ENCODE data around the gene SLC22A3. TPM values are rescaled to one million over a fixed set of nuclear protein-coding genes. Genes with fewer than 3 reads are reported as not detected.

SLC22A3 gene
- total RNA-seq, 1 experiment from 2014 or later = 4.1 TPM

DNA sequence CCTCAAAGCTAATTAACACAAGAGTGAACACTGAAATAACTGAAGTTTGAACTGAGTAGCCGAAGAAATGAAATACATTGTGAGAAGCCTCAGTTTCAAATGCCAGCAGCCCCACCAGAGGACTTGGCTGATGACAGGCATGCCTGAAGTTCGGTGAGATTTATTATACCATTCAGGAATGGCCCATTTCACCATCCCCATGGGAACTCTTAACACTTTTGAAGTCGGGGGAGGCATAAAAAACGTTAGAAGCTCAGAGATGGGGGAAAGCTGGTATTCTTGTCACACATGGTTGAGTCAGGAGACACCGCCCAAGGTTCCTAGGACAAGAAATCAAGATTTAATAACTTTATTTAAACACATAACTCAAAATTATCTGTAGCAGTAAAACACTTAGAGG, 17.6 kb upstream of the SLC22A3 start:
- DNase-seq (ENCODE audit: low spot score) (no peak), ATAC-seq (no peak)
- Mint-ChIP-seq H3K4me3 (no peak overlapping the region), H3K27ac (no peak overlapping the region), H3K9me3 (peaks cover 15% of the 10 kb centered on the region; the same call in 1 of the 2 replicates), H3K4me1 (no peaks in the 10 kb centered on the region; the same call in 1 of the 2 replicates), H3K27me3 (ENCODE audit: low read depth) (peaks cover 6% of the 10 kb centered on the region; the same call in 1 of the 2 replicates), H3K36me3 (0 out of 2 replicates have a peak, but pooled peaks cover 3% of the 10 kb centered on the region)
- TF ChIP-seq, protein P1, sequence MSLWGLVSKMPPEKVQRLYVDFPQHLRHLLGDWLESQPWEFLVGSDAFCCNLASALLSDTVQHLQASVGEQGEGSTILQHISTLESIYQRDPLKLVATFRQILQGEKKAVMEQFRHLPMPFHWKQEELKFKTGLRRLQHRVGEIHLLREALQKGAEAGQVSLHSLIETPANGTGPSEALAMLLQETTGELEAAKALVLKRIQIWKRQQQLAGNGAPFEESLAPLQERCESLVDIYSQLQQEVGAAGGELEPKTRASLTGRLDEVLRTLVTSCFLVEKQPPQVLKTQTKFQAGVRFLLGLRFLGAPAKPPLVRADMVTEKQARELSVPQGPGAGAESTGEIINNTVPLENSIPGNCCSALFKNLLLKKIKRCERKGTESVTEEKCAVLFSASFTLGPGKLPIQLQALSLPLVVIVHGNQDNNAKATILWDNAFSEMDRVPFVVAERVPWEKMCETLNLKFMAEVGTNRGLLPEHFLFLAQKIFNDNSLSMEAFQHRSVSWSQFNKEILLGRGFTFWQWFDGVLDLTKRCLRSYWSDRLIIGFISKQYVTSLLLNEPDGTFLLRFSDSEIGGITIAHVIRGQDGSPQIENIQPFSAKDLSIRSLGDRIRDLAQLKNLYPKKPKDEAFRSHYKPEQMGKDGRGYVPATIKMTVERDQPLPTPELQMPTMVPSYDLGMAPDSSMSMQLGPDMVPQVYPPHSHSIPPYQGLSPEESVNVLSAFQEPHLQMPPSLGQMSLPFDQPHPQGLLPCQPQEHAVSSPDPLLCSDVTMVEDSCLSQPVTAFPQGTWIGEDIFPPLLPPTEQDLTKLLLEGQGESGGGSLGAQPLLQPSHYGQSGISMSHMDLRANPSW (CRISPR knock-in tag; conservative IDR thresholded peaks at IDR 0.05; ENCODE audit: low read depth) = no peak
- TF ChIP-seq, protein P2, sequence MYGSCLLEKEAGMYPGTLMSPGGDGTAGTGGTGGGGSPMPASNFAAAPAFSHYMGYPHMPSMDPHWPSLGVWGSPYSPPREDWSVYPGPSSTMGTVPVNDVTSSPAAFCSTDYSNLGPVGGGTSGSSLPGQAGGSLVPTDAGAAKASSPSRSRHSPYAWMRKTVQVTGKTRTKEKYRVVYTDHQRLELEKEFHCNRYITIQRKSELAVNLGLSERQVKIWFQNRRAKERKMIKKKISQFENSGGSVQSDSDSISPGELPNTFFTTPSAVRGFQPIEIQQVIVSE (CRISPR knock-in tag; IDR thresholded peaks at IDR 0.05; ENCODE audit: borderline replicate concordance) = no peak
- TF ChIP-seq ATF1 (CRISPR knock-in tag; IDR thresholded peaks at IDR 0.05) = no peak
- TF ChIP-seq CREM (CRISPR knock-in tag; IDR thresholded peaks at IDR 0.05) = no peak
- TF ChIP-seq GTF2I (CRISPR knock-in tag; conservative IDR thresholded peaks at IDR 0.05) = no peak
- POLR2A ChIA-PET = no interaction called here
- CTCF ChIA-PET = no interaction called here

DNA sequence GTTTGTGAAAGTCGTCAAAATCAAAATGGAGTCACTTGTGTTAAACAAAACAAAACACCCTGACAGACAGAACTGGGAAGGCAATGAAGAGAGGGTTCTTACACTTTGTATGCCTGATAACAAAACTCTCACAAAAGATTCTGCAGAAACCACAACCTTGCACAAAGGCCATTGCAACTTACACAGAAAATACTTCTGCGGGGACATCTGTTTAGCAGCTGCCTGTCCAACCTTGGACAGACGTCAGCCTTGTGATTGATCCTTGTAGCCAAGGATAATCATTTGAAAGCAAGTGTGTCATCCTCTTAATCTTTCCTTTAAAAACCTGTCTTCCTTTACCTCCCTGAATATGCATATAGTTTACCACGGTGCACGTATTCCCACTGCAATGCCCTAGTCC, 17.0 kb upstream of the SLC22A3 start:
- Mint-ChIP-seq H3K4me1 (no peaks in the 10 kb centered on the region; the same call in 1 of the 2 replicates), H3K9me3 (peaks cover 15% of the 10 kb centered on the region; the same call in 1 of the 2 replicates), H3K27me3 (ENCODE audit: low read depth) (peaks cover 6% of the 10 kb centered on the region; the same call in 1 of the 2 replicates), H3K36me3 (0 out of 2 replicates have a peak, but pooled peaks cover 3% of the 10 kb centered on the region), H3K4me3 (no peak overlapping the region), H3K27ac (no peak overlapping the region)
- TF ChIP-seq MYBL2 (CRISPR knock-in tag; IDR thresholded peaks at IDR 0.05) (no peak), TP53 (CRISPR knock-in tag; IDR thresholded peaks at IDR 0.05) (no peak), EMX1 (CRISPR knock-in tag; IDR thresholded peaks at IDR 0.05) (no peak), SMAD4 (CRISPR knock-in tag; IDR thresholded peaks at IDR 0.05) (no peak), NFYB (CRISPR knock-in tag; conservative IDR thresholded peaks at IDR 0.05; ENCODE audit: low read depth) (no peak), FOXK1 (CRISPR knock-in tag; IDR thresholded peaks at IDR 0.05) (no peak), ZBTB21 (CRISPR knock-in tag; IDR thresholded peaks at IDR 0.05; ENCODE audit: borderline replicate concordance) (no peak), GTF2I (CRISPR knock-in tag; conservative IDR thresholded peaks at IDR 0.05) (no peak)
- TF ChIP-seq, protein P3, sequence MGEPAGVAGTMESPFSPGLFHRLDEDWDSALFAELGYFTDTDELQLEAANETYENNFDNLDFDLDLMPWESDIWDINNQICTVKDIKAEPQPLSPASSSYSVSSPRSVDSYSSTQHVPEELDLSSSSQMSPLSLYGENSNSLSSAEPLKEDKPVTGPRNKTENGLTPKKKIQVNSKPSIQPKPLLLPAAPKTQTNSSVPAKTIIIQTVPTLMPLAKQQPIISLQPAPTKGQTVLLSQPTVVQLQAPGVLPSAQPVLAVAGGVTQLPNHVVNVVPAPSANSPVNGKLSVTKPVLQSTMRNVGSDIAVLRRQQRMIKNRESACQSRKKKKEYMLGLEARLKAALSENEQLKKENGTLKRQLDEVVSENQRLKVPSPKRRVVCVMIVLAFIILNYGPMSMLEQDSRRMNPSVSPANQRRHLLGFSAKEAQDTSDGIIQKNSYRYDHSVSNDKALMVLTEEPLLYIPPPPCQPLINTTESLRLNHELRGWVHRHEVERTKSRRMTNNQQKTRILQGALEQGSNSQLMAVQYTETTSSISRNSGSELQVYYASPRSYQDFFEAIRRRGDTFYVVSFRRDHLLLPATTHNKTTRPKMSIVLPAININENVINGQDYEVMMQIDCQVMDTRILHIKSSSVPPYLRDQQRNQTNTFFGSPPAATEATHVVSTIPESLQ (CRISPR knock-in tag; IDR thresholded peaks at IDR 0.05) = no peak
- TF ChIP-seq, protein P4, sequence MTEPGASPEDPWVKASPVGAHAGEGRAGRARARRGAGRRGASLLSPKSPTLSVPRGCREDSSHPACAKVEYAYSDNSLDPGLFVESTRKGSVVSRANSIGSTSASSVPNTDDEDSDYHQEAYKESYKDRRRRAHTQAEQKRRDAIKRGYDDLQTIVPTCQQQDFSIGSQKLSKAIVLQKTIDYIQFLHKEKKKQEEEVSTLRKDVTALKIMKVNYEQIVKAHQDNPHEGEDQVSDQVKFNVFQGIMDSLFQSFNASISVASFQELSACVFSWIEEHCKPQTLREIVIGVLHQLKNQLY (CRISPR knock-in tag; IDR thresholded peaks at IDR 0.05) = no peak
- TF ChIP-seq, protein P5, sequence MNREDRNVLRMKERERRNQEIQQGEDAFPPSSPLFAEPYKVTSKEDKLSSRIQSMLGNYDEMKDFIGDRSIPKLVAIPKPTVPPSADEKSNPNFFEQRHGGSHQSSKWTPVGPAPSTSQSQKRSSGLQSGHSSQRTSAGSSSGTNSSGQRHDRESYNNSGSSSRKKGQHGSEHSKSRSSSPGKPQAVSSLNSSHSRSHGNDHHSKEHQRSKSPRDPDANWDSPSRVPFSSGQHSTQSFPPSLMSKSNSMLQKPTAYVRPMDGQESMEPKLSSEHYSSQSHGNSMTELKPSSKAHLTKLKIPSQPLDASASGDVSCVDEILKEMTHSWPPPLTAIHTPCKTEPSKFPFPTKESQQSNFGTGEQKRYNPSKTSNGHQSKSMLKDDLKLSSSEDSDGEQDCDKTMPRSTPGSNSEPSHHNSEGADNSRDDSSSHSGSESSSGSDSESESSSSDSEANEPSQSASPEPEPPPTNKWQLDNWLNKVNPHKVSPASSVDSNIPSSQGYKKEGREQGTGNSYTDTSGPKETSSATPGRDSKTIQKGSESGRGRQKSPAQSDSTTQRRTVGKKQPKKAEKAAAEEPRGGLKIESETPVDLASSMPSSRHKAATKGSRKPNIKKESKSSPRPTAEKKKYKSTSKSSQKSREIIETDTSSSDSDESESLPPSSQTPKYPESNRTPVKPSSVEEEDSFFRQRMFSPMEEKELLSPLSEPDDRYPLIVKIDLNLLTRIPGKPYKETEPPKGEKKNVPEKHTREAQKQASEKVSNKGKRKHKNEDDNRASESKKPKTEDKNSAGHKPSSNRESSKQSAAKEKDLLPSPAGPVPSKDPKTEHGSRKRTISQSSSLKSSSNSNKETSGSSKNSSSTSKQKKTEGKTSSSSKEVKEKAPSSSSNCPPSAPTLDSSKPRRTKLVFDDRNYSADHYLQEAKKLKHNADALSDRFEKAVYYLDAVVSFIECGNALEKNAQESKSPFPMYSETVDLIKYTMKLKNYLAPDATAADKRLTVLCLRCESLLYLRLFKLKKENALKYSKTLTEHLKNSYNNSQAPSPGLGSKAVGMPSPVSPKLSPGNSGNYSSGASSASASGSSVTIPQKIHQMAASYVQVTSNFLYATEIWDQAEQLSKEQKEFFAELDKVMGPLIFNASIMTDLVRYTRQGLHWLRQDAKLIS (CRISPR knock-in tag; IDR thresholded peaks at IDR 0.05; ENCODE audit: borderline replicate concordance) = no peak
- DNase-seq (ENCODE audit: low spot score) (no peak), ATAC-seq (no peak)
- CTCF ChIA-PET = no interaction called here
- POLR2A ChIA-PET = no interaction called here

All from WTC11 (cell line).